Stimulated activated CD8-positive, alpha-beta memory T cell treated with anti-CD3 and anti-CD28 coated beads, Interleukin-4, amount 100 ng/mL, for 24 hours (primary cell): Measurements from ENCODE around the gene SMG9.
"Not testable (repeated sequence)": the region's sequence is repeated elsewhere in the genome, so short reads cannot be mapped to it uniquely, and the experiment has no call there.

Experiments
- DNase-seq: peaks from one replicate; pipeline ENCODE4 v3.0.0-alpha.2; 2020; ENCODE audit warnings: low read depth

Gene SMG9

DNA sequence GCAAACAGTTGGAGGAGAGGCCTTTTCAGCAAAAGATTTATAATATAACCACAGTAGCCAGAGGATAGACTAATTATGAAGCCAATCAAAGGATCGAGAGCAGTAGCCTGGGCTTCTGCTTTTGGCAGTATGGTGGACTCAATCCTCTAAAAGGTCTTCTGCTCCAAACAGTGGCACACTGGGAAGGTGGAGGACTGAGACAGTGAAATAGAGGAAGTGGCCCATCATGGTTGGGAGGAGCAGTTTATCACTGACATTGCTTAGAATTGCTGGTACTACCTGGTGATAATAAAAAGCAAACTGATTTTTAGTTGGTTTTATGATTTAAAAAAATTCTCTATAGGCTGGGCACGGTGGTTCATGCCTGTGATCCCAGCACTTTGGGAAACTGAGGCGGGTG lies 63.9 kb downstream of the SMG9 start:
- no peak for DNase-seq

DNA sequence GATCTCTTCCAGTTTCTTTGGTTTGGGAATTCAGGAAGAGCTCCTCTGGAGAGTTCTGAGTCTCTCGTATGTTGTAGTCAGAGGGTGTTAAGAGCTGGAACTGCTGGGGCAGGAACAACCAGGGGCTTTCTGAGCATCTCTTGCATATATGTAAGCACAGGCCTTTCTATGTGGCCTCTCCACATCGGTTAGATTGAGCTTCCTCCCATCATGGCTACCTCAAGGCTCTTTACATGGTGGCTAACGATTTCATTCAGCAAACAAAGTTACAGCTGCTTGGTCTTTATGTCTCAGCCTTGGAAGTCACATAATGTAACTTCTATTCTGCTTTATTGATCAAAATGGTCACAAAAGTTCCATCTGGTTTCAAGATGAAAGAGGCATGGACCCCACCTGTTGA lies 64.3 kb downstream of the SMG9 start:
- no peak for DNase-seq

DNA sequence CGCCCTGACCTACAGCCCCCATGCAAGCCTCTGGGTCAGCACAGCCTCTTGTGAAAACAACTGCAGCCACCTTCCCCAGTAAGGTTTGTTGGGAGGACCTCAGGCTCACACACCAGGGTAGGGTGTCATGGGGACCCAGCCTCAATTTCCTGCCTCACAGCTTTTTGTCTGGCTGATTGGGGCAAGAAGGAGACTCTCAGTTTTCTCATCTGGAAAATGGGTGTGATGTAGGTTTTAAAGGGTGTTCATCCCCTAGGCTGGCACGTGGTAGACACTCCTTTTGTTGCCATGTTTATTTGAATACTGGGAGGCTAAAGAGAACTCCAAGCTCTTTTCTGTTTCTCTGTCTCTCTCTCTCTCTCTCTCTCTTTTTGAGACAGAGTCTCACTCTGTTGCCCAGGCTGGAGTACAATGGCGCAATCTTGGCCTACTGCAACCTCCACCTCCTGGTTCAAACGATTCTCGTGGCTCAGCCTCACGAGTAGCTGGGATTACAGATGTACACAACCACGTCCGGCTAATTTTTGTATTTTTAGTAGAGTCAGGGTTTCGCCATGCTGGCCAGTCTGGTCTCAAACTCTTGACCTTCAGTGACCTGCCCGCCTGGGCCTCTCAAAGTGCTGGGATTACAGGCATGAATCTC lies 66.6 kb downstream of the SMG9 start:
- no peak for DNase-seq

DNA sequence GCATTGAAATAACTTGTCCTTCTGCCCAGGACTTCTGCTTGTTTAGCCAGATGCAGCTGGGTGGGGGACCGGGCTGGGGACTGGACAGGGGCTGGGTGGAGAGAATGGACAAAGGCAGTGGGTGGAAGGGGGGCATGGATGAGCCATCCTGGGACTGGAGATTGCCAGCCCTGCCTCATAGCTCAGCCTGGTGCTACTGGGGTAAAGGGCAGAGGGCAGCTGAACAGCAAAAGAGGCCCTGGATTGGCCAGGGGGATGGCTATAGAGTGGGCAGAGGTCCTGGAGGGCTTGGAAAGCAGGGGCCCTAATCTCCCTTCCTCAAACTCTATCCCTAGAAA lies 67.1 kb downstream of the SMG9 start:
- no peak for DNase-seq

DNA sequence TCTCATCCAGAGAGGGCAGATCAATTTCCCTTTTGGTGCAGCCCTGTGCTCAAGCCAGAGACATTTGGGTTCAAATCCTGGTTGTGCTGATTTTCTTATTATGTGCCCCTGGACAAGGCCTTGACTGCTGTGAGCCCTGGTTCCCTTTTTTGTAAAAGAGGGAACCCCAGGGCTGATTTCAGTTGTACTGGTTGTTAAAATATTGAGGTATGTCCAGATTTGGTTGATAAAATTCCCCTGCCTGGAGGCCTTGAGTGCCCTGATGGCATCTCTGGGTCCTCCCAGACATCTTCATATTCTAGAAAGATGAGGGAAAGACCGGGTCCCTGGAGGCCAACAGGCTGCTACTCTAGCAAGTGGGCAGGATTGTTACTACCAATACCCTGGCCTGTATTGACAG lies 70.4 kb downstream of the SMG9 start:
- DNase-seq: no peak

DNA sequence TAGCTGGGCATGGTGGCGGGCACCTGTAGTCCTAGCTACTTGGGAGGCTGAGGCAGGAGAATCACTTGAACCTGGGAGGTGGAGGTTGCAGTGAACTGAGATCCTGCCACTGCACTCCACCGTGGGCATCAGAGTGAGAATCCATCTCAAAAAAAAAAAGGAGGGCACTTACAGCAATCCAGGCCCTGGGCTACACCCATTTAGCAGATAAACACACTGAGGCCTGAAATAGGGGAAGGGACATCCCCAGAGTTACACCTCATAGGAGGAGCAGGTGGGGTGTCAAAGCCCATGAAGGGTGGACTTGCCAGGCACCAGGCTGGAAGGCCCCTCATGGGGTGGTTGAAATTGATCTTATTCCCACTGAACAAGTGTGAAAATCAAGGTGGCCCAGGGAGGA lies 70.9 kb downstream of the SMG9 start:
- DNase-seq: no peak

DNA sequence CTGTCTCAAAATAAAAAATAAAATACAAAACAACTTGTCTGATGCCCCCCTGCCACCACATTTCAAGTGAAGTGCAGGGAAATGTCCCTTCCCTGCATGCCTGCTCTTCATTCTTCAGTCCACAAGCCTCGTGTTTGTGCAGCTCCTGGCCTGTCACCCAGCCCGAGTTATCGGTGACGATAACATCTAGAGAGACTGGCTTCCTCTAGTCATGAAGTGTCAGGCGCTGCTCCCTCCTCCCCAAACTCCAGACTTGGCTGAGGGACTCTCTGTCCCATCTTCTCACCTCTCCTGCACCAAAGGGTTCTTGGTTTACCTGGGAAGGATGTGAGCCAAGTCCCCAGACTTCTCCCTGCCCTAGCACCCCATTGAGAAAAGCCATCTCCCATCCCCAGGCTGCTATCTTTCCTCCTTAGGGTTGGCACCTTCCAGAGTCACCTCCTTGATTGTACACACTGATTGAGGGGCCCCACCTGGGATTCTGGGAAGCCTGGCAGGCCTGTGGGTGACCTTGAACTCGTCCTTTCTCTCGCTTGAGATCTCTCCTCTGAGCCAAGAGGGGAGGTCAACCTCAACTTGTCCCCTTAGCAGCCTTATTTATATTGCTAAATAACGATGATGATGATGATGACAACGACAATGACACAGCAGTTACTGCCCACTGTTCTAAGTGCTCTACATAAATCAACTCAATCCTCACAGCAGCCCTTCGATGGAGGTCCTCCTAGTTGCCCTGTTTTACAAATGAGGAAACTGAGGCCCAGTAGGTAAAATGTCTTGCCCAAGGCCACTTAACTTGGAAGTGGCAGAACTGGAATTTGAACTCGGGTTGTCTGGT lies 71.7 kb downstream of the SMG9 start:
- DNase-seq: no peak

DNA sequence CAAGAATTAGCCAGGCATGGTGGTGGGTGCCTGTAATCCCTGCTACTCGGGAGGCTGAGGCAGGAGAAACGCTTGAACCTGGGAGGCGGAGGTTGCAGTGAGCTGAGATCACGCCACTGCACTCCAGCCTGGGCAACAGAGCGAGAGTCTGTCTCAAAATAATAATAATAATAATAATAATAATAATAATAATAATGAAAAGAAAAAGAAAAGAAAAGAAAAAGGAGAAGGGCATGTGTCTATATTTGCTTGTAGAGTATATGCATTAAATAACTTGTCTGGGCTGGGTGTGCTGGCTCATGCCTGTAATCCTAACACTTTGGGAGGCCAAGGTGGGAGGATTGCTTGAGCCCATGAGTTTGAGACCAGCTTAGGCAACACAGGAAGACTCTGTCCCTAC lies 72.5 kb downstream of the SMG9 start:
- DNase-seq: not testable (repeated sequence)

DNA sequence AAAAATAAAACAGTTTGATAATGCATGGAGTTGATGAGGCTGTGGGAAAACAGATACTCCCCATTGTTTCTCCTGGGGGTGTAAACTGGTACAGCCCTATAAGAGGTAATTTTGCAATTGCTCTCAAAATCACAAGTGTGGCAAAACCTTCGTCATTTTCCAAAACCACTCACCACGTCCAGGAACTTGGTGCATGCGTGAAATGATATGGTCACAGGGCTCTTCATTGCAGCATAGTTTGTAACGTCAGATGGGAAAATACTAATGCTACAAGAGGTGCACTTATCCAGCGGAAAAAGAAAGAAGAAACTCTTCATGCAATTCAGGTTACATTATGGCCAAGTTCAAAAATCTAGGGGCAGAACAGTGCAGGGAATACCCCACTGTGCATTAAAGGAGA lies 72.9 kb downstream of the SMG9 start:
- no peak for DNase-seq

DNA sequence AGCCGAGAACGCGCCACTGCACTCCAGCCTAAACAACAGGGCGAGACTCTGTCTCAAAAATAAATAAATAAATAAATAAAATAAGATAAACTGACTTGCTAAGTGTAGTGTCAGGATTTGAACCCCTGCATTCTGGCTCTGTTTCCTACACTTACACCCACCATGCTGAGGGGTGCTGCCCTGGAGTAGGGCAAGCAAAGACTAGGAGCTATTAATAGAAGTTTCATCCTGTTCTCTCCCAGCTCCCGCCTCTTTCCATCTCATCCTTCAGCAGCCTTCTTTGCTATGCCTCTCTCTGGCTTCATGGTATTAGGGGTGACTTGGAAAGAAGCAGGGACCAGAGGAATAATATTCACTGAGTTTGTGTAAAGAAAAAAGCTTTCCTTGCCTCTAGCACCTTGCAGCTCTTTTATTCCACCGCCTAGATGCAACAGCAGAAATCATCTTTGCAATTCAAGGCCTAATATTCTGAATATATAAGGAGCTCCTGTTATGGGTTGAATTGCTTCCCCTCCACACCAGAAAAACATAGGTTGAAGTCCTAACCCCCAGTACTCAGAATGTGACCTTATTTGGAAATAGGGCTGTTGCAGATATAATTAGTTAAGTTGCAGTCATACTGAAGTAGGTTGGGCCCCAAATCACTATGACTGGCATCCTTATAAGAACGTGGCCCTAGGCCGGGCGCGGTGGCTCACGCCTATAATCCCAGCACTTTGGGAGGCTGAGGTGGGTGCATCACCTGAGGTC lies 76.1 kb downstream of the SMG9 start:
- DNase-seq: no peak
